ENCODE data around the gene TCF4. TPM values are rescaled to one million over a fixed set of nuclear protein-coding genes. Genes with fewer than 3 reads are reported as not detected.

Gene TCF4
- total RNA-seq, 1 experiment from 2014 or later, result 38.0 TPM

DNA sequence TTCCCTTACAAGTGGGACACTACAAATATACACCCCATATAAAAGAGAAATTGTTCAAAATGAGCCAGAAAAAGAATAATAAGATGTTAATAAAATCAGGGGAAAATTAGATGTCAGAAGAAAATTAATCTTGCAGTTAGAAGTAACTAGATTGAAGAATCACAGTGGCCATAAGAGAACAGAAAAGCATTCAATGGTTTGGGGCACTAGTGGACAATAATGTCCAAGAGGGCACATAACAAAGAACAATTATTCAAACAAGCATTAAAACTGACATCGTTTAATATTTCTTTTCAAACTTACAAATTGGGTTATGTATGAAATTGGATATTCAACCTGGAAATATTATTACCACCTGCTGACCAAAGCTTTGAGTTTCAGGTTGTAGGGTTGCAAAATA lies 12.9 kb downstream of the TCF4 start:
- no peak for DNase-seq
- Histone ChIP-seq H3K27me3 (ENCODE audit: control insufficient read depth, insufficient read depth, low read length) (no peaks in the 10 kb centered on the region), H3K36me3 (replicated peaks; ENCODE audit: control insufficient read depth, insufficient read depth, low read length) (no peaks in the 10 kb centered on the region; the same call in 1 of the 2 replicates), H3K4me3 (ENCODE audit: insufficient read depth, low read depth, low read length) (no peak overlapping the region)

DNA sequence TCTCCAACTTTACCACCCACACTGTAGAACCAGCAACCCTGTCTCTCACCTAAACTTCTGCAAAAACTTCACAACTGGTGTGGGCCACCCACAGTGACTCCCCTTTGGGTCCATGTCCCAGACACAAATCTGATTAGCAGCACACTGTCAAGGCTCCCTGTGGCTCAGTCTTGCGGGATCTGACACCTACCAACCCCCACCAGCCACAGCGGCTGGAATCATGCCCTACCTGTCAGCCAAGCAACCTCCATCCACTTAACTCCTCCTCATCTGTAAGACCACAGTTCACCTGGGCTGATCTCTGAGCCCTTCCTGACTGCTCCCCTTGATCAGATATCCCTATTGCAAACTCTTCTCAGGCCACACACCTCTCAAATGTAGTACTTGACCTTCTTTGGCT lies 14.6 kb downstream of the TCF4 start:
- DNase-seq, result no peak
- no peak overlapping the region for H3K4me3 ChIP-seq (ENCODE audit: insufficient read depth, low read depth, low read length)
- H3K27me3 ChIP-seq (ENCODE audit: control insufficient read depth, insufficient read depth, low read length), result no peaks in the 10 kb centered on the region
- no peaks in the 10 kb centered on the region; the same call in 1 of the 2 replicates for H3K36me3 ChIP-seq (replicated peaks; ENCODE audit: control insufficient read depth, insufficient read depth, low read length)

DNA sequence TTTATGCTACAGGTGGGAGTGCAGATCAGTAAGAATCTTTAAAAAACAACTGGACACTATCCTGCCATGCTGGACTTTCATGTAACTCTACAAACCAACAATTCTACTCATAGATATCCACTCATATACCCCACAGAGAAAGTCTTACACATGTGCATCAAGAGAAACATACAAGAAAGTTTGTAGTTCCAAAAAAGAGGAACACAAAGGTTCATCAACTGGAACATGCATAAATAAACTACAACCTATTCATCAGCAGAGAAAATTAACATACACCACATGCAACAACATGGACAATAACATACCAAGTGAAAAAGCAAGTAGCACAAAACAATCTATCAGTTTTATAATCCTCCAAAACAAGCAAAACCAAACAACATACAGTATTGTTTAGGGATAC lies 17.0 kb downstream of the TCF4 start:
- no peaks in the 10 kb centered on the region; the same call in 1 of the 2 replicates for H3K36me3 ChIP-seq (replicated peaks; ENCODE audit: control insufficient read depth, insufficient read depth, low read length)
- no peak overlapping the region for H3K4me3 ChIP-seq (ENCODE audit: insufficient read depth, low read depth, low read length)
- H3K27me3 ChIP-seq (ENCODE audit: control insufficient read depth, insufficient read depth, low read length), result no peaks in the 10 kb centered on the region
- no peak for DNase-seq

DNA sequence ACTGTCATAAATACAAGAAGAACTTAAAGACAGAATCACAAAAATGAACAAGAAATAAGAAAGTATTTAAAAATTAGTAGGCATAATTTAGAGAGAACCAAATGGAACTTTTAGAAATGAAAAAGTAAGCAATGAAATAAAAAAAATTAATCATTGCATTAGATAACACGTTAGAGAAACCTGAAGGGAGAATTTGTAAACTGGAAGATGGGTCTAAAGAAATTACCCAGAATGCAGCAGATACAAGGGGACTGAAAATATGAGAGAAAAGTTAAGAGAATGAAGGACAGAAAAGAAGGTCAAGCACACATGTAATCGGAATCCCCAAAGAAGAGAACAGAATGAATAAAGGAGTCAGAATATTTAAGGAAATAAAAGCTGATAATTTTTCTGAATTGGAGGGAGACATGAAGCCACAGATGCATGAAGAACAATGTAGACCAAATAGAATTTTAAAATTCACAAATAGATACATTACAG lies 21.5 kb downstream of the TCF4 start:
- Histone ChIP-seq H3K4me3 (ENCODE audit: insufficient read depth, low read depth, low read length) (no peak overlapping the region), H3K27me3 (ENCODE audit: control insufficient read depth, insufficient read depth, low read length) (no peaks in the 10 kb centered on the region), H3K36me3 (replicated peaks; ENCODE audit: control insufficient read depth, insufficient read depth, low read length) (peaks cover 1% of the 10 kb centered on the region; the same call in 1 of the 2 replicates)
- DNase-seq, result no peak

DNA sequence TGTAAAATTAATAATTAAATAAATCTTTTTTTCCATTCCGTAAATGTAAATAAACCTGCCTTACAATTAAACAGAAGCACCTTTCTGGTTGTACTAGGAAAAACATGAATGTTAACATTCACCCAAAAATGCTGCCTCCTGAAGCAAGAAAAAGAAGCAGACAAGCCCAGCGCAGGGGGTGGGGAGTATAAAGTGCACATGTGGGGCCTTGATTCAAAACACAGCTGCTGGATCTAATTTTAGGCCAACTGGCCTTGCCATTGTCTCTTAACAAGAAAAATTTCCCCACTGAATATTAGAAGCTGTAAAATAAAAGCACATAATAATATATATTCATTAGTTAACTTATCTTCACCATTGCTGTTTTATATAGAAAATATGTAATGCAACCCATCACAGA lies 28.3 kb downstream of the TCF4 start:
- no peak for DNase-seq
- H3K27me3 ChIP-seq (ENCODE audit: control insufficient read depth, insufficient read depth, low read length), result no peaks in the 10 kb centered on the region
- peaks cover 1% of the 10 kb centered on the region; the same call in 1 of the 2 replicates for H3K36me3 ChIP-seq (replicated peaks; ENCODE audit: control insufficient read depth, insufficient read depth, low read length)
- no peak overlapping the region for H3K4me3 ChIP-seq (ENCODE audit: insufficient read depth, low read depth, low read length)

DNA sequence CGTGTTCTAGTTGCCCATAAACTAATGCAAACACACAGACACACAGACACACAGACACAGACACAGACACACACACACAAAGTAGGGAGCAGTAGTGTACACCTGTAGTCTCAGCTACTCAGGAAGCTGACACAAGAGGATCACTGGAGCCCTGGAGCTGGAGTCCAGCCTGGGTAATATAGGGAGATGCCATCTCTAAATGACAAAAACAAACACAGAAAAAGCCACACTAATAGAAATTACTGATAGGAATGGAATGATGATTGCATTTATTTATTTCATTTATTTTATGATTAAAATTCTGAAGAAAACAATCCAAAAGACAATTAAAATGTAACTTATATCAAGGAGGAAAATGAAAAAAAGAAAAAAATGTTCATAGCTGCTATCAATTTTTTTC lies 30.8 kb downstream of the TCF4 start:
- no peak overlapping the region for H3K4me3 ChIP-seq (ENCODE audit: insufficient read depth, low read depth, low read length)

DNA sequence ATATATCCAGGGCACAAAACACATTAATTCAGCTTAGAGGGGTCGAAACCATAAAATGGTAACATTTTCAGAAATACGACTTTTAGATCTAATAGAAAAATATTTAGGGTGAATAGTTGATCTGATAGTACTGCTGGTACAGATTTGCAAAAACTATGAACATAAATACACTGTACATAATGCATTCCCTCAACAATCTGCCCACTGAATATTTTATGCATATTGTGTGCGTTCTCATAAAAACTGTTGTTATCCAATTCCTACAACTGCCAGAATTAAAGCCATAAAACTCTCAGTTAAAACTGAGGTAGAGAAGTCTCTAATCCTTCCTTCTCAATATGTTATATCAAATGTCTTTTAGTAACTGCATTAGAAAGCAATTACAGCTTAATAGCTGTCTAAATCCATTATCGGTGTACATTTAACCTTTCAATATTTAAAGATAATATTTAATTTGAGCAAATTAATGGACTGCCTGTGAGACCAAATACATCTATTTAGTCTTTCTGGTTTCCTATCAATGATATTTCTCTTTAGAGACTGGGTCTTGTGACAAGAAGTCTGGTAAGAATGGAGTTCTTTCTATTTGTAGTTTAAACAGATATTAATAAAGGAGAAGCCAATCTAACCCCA lies 32.5 kb downstream of the TCF4 start:
- DNase-seq, result no peak
- Histone ChIP-seq H3K36me3 (replicated peaks; ENCODE audit: control insufficient read depth, insufficient read depth, low read length) (no peaks in the 10 kb centered on the region), H3K4me3 (ENCODE audit: insufficient read depth, low read depth, low read length) (no peak overlapping the region), H3K27me3 (ENCODE audit: control insufficient read depth, insufficient read depth, low read length) (no peaks in the 10 kb centered on the region)

More for the DNA sequence above, 30.8 kb downstream of the TCF4 start:
- H3K27me3 ChIP-seq (ENCODE audit: control insufficient read depth, insufficient read depth, low read length), result no peaks in the 10 kb centered on the region
- H3K36me3 ChIP-seq (replicated peaks; ENCODE audit: control insufficient read depth, insufficient read depth, low read length), result no peaks in the 10 kb centered on the region
- no peak for DNase-seq

DNA sequence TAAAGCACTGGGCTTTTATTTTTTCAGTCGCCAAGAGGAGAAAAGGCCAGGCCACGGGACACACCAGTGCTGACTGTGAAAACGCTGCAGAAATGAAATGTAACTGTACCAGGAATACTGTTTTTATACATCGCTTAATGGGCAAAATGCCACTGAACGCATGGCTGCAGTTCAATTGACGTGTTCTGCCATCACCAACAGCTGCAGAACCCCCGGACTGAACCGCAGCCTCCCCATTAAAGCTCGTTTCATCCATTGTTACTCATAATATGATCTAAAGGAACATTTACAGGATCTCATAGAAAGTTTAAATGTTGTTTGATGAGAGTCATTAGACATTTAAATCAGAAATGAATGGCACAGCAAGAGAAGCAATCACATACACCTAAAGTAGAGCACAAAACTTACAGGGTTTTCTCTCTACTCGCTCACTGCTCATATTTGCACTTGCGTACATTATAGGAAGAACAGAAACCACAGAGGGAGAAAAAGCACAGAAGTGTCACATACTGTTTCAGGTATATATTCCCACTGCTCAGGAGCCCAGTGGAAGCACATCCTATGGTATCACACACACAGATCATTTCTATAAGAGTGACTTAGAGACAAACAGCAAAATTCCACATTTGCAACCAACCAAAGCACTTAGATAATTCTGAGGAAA lies 35.3 kb downstream of the TCF4 start:
- Histone ChIP-seq H3K27me3 (ENCODE audit: control insufficient read depth, insufficient read depth, low read length) (no peaks in the 10 kb centered on the region), H3K4me3 (ENCODE audit: insufficient read depth, low read depth, low read length) (no peak overlapping the region), H3K36me3 (replicated peaks; ENCODE audit: control insufficient read depth, insufficient read depth, low read length) (no peaks in the 10 kb centered on the region)
- no peak for DNase-seq

DNA sequence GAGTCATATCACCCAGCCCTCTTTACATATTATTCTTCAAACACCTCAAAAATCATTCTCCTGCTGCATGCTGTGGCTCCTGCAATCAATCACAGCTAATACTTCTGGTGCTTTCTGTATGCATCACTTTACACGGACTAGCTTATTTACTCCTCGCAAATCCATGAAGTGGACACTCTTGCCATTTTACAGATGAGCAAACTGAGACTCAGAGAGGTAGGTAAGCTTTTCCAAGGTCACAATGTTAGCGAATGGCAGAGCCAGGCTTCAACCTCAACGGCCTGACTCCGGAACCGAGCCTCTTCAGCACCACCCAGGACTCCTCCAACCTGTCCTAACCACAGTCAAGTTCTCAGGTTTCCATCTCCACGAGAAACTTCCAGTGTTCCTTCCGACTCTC lies 36.8 kb downstream of the TCF4 start:
- no peak for DNase-seq
- H3K36me3 ChIP-seq (replicated peaks; ENCODE audit: control insufficient read depth, insufficient read depth, low read length), result no peaks in the 10 kb centered on the region
- H3K4me3 ChIP-seq (ENCODE audit: insufficient read depth, low read depth, low read length), result no peak overlapping the region
- no peaks in the 10 kb centered on the region for H3K27me3 ChIP-seq (ENCODE audit: control insufficient read depth, insufficient read depth, low read length)

DNA sequence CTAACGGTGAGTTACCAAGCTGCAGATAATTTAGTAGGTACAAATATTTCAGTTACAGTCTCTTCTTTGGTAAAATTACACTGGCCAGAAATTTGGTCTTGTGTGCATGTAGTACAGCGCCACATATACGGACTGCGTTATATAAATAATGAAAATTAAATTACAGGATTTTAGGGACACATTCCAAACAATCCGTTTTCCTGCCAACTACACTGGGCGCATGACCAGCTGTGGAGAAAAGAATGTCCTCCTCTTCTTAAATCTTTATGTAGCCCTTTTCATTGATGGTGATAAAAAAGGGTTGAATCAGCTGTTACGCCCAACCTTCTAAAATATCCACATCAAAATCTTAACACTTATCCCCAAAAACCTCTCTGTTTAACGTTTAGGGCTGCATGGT lies 37.5 kb downstream of the TCF4 start:
- H3K36me3 ChIP-seq (replicated peaks; ENCODE audit: control insufficient read depth, insufficient read depth, low read length), result no peaks in the 10 kb centered on the region
- no peak overlapping the region for H3K4me3 ChIP-seq (ENCODE audit: insufficient read depth, low read depth, low read length)
- no peaks in the 10 kb centered on the region for H3K27me3 ChIP-seq (ENCODE audit: control insufficient read depth, insufficient read depth, low read length)
- no peak for DNase-seq

DNA sequence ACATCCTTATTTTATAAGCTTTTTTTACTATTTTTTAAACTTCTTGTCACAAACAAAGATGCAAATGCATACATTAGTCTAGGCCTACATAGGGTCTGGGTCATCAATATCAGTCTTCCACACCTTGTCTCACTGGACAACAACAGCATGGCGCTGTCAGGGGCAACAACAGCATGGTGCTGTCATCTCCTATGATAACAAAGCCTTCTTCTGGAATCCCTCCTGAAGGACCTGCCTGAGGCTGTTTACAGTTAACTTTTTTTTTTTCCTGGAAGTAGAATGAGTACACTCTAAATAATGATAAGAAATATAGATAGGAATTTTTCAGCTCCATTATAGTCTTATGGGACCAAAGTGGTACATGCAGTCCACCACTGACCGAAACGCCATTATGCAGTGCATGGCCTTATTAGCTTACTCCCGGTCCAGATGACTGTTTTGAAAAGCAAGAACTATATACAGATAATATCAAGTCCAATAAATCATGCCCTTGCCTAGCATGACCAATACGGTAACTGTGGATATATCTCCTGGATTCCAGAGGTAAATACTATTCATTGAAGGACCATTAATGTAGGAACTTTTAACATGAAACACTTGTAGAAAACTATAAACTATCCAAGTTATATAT lies 38.4 kb downstream of the TCF4 start:
- H3K36me3 ChIP-seq (replicated peaks; ENCODE audit: control insufficient read depth, insufficient read depth, low read length), result no peaks in the 10 kb centered on the region
- no peak overlapping the region for H3K4me3 ChIP-seq (ENCODE audit: insufficient read depth, low read depth, low read length)
- no peaks in the 10 kb centered on the region for H3K27me3 ChIP-seq (ENCODE audit: control insufficient read depth, insufficient read depth, low read length)
- no peak for DNase-seq

DNA sequence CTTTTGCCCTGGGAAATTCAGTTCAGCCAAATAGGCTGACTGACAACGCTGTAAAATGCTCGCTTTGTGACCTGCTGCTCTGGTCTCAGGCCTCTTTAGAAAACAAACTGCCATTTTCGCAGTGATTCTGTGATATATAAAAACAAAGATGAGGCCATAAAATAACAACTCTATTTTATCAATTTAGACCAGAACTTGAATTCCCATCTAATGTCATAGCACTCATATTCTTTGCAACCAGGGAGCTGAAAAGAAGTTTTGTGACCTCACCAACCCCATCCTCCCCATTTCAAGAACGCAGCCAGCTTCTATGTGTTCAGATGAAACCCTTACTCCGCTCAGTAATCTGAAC lies 40.3 kb downstream of the TCF4 start:
- Histone ChIP-seq H3K27me3 (ENCODE audit: control insufficient read depth, insufficient read depth, low read length) (no peaks in the 10 kb centered on the region), H3K36me3 (replicated peaks; ENCODE audit: control insufficient read depth, insufficient read depth, low read length) (no peaks in the 10 kb centered on the region), H3K4me3 (ENCODE audit: insufficient read depth, low read depth, low read length) (no peak overlapping the region)
- DNase-seq, result no peak

DNA sequence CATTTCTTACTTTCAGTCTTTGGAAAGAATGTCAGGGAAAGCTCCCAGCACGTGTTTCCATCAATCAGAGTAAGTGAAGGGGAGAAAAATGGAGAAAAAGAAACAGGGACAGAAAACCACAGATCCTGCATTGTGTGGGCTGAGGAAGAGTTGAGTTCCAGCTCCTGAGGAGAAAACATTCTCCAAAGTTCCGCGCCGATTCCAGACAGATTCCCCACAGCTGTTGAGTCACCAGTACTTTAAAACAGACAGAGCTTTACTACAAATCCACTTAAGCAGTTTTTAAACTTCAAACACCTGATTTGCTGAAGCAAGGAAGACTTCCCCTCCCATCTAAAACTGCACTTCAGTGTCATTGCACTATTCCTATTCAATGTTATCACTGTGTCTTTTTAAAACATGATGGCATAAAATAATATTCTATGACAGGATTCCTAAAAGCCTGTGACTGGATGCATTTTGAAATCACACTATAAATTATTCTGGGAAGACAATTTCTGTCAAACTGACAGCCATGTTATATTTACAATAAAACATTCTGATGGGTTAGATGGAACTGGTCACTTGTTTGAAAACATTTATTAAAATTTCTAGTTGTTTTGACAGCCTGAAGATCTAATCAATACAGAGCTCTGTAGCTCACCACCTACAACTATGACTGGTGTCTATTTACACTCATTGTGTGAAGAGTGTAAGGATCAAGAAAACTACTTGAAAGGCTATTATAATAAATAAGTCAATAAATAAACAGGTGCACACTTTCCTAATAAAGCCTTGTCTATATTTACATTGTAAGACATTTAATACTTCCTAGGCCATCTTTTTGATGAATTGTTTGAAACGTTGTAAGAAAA lies 40.9 kb downstream of the TCF4 start:
- H3K4me3 ChIP-seq (ENCODE audit: insufficient read depth, low read depth, low read length), result no peak overlapping the region
- H3K36me3 ChIP-seq (replicated peaks; ENCODE audit: control insufficient read depth, insufficient read depth, low read length), result no peaks in the 10 kb centered on the region
- no peaks in the 10 kb centered on the region for H3K27me3 ChIP-seq (ENCODE audit: control insufficient read depth, insufficient read depth, low read length)
- no peak for DNase-seq

DNA sequence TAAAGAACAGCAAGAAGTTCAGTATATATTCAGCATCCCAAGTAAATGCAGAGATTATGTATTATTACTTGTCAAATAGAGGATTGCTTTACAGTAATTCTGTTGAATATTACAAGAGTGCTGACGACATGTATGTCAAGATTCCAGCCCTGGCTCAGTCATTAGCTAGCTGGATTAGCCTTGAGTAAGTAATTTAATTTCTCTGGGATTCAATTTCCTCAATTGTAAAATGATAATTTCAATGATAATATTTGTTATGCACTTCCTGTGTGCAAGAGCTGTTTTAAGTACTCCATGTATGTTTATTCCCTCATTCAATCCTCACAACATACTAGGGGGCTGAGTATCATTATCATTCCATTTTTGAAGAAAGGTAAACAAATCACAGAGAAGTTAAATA lies 44.0 kb downstream of the TCF4 start:
- H3K4me3 ChIP-seq (ENCODE audit: insufficient read depth, low read depth, low read length), result no peak overlapping the region
- H3K36me3 ChIP-seq (replicated peaks; ENCODE audit: control insufficient read depth, insufficient read depth, low read length), result no peaks in the 10 kb centered on the region
- H3K27me3 ChIP-seq (ENCODE audit: control insufficient read depth, insufficient read depth, low read length), result no peaks in the 10 kb centered on the region
- DNase-seq, result no peak
